NCI-H2029 treated with DMSO at 0.1 percent for 48 hours (cell line): ENCODE measurements around the gene TMCC1.
"Not testable (repeated sequence)": the region's sequence is repeated elsewhere in the genome, so short reads cannot be mapped to it uniquely, and the experiment has no call there.

Experiments
- DNase-seq: peaks from one replicate; lab custom pipeline; 2025; lab: John Stamatoyannopoulos, UW

Gene TMCC1

DNA sequence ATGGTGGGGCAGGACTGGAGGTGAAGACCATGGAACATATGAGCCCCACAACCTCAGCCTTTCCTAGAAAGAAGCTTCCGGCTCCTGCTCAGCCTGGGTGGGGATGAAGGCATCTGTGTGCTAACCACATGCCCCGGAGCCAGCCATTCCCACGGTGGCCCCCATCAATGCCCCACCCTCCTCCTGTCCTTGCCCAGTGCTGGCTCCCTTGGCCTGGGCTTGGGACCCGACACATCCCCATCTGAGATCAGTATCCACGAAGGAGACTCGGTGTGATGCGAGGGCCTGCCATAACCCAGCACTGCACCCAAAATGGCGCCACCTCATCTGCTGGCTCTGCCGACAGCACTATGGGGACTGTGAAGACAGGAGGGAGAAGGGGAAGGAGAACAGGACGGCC, 270.6 kb downstream of the TMCC1 start:
- DNase-seq: no peak

DNA sequence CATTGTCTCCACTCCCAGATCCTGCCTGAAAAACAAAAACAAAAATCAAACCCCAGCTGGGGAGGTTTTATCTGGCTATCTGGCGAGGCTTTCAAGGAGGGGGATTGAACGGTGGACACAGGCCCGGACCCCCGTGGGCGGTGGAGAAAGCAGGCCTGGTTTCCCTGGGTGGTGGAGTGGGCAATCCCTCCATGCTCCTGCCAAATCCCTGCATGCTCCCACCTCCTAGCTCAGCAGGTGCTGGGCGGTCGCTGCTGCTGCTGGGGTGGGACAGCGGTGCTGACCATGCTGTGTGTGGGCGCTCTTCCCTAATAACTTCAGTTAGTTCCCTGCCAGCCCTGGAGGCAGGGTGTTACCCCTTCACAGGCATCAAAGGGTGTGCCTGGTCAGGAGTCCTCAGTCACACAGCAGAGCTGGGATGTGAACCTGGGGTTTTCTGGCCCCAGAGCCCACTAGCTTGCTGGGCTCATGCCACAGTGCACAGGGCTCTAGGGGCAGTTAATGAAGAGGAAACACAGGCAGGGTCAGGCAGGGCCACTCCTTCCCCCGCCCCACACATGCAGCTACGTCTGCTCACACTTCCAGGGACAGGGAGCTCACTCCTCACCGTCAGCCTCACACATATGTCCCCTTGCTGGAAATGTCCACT, 271.2 kb downstream of the TMCC1 start:
- no peak for DNase-seq

DNA sequence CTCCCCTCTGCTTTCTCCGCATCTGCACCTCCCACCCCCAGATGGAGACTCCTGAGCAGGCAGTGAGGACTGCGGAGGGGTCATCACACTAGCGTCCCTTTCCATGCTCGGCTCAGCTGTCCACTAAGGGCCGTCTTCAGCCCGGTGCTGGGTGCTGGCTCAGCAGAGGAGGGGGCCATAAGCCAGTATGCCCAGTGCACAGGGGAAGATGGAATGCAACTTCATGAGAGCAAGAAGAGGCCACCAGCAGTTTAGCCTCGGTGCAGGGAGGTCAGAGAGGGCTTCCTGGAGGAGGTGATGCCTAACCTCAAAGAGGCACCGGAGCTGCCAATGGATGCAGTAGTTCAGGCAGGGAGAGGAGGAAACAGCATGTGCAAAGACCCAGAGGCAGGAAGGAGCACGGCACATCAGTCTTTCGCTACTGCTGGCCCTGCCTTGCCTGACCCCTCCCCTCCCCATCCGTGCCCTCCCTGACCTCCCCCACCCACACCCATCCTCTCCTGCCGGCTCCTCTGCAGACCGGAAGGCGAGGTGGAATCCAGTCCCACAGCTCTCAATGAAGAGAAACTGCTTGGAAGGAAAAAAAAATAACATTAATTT, 271.8 kb downstream of the TMCC1 start:
- no peak for DNase-seq

- DNase-seq: no peak
Measured at GRCh38 chr3:129620828-129621559, 272.5 kb downstream of the TMCC1 start.

- no peak for DNase-seq
Measured at GRCh38 chr3:129619726-129620162, 273.8 kb downstream of the TMCC1 start.

DNA sequence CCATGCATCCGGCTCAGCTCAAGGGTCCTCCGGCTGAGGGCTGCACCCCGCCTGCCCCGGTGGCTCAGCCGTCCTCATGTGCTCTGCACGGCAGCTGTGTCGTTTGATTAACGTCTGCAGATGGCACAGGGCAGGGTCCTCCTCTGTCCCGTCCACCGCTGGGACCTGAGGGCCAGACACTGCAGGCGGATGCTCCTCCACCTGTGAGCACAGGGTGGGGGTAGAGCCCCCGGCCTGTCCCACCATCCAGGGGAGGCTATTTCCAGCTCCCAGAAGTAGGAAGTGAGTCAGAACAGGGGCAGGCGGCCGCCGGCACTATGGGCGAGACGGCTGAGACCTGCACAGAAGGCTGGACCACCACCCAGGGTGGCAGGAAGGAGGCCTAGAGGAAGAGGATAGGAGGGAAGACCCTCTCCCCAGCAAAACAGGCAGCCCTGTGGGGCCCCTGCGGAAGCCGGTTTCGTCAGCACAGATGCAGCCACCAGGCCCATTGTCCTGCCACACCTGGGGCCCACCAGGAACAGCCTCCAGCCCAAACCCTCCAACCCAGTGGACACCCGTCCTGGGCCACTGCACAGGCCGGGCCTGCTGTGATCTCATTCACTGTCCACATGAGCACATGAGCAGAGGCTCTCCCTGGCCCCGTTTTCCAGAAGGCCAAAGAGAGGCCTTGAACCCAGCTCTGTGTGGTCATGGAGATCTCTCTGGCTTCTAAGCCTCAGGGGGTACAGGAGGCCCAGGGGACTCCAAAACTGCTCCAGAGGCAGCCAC, 274.4 kb downstream of the TMCC1 start:
- DNase-seq: no peak

DNA sequence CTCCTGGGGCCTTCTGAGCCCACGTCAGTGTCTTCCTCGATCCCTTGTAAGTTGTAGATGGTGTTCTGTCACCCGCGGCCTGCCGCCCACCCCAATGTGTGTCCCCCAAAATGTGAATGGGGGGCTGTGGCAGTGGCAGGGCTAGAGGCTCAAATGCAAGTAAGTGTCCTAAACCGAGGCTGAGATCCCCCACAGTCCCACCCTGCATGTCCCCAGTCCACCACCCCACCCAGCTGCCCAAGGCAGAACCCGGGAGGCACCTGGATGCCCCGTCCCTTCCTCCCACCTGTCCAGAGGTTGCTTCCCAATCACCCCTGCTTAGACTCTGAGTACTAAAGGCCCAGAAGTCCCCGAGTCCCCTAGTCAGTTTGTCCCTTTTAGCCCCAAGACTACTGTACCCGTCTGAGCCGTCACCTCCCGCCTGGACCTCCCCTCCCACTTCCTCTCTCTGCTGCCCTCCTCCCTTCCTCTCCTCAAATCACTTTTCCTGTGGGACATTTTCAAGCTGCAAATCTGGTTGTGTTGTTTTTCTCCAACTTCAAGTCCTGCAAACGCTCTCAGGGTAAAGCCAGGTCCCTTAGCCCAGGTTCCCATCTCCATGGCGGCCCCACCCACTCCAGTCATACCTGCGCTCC, 275.2 kb downstream of the TMCC1 start:
- no peak for DNase-seq

DNA sequence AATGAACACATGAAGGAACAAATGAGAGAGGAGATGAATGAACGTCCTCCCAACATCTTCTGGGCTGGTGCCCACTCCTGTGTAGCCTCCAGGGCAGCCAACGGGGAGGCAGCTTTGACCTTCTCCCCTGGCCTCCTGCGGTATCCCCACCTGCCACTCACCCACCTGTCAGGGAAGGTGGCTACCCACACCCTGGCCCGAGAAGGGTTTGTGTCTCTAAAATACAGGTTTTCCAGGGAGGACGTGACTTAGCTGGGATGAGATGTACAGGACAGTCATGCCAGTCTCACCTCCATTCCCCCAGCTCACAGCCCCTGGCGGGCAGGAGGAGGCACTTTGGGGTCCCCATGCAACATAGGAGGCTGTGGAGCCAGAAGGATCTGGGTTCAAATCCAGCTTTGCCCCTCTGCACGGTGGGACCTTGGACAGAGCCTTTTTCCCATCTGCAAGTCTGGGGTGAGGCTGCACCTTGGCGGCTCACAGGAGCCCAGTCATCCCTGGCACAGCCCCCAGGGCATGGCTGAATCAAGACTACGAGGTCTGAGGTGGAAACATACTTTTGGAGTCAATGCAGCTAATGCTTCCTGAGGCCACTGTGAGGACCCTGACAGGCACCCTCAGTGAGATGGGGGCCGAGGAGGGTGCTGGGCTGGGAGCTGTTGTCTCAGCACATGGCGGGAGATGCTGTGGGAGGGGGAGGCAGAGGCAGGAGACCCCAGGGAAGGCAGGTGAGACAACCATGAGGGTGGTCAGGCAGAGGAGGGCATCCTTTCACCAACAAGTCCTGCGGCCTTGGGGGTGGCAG, 275.9 kb downstream of the TMCC1 start:
- no peak for DNase-seq

DNA sequence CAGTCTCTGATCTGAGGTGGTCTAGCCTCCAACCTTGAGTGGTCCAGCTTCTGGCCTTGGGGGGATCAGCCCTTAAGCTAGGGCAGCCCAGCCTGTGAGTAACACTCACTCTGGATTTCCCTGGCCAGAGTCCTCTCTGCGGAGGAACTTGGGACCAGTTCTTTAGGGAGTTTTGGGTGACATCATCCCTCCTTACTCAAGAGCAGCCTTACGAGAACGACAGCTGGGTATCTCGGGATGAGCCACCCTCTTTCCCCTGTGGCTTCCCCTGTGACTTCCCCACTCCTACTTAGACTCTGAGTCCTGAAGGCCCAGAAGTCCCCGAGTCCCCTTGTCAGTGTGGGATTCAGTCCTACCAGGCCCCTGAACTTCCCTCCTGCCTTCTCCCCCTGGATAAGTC, 276.8 kb downstream of the TMCC1 start:
- DNase-seq: no peak

GRCh38 chr3:129616291-129616690, 277.2 kb downstream of the TMCC1 start:
- DNase-seq: no peak

- no peak for DNase-seq
Measured at GRCh38 chr3:129615751-129616281, 277.7 kb downstream of the TMCC1 start.

GRCh38 chr3:129614927-129615363, 278.6 kb downstream of the TMCC1 start:
- no peak for DNase-seq

DNA sequence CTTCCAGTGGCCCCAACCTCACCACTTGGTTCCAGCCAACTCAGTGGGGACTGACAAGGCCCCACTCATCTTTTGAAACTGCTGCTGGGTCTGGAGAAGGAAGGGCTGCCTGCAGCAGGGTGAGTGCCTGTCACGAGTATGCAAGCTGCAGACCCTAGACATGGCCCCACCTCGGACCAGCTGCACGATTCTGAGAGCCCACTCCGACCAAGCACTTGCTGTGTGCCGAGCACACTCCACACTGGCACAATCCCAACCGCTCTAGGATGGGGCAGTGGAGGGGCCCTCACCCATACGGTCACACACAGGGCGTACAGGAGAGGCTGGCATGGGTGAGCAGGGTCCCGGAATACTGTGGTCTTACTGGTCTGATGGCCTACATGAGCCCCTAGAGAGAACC, 279.1 kb downstream of the TMCC1 start:
- no peak for DNase-seq

- no peak for DNase-seq
Measured at GRCh38 chr3:129613367-129613740, 280.2 kb downstream of the TMCC1 start.

DNA sequence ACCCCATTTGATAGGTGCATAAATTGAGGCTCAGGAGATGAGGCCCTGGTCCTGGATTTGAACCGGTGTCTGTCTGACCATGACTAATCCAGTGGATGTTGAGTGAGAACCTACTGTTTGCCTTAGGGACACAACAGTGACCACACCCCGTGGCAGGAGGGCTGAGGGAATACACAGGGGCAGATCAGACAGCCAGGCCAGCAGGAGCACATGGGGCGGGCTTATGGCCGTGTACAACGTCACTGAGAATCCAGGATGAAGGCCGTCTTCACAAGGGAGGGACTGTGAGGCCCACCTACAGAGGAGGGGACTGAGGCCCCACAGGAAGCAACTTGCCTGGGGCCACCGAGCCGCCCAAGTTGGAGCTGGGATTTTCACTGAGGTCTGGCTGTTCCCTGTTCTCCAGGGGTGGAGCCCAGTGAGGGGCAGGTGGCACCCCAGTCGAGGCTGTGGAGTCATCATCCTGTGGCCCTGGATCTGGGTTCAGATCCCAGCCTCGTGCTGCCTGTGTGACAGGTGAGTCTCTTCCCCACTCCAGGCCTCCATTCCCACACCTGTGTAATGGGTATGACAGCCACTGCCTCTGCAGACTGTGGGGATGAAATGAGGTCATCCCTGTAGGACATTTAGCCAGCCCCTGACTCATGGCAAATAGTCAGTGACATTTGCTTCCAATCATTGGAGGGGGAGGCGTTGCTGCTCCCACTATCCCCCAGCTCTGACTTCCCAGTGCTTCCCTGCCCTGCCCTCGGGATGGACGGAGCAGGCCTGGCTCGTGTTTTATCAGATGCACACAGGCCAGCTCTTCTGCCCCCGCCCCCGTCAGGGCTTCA, 280.8 kb downstream of the TMCC1 start:
- DNase-seq: no peak

- DNase-seq: no peak
Measured at GRCh38 chr3:129611812-129612533, 281.5 kb downstream of the TMCC1 start.

DNA sequence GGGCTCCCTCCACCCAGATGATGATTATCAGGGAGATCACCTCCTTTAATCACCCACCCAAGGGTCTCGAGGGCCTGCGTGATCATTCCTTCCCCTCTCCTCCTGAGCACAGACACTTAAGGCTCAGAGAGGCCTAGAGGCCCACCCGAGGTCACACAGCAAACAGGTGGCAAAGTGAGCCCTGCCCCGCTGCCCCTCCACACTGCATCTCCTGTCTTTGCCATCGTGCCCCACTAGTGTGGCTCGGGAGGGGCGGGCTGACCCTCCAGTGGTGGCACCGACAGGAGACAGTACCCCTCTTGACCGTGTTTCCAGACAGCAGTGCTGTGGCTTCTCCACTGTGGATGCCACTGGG, 282.1 kb downstream of the TMCC1 start:
- DNase-seq: no peak

DNA sequence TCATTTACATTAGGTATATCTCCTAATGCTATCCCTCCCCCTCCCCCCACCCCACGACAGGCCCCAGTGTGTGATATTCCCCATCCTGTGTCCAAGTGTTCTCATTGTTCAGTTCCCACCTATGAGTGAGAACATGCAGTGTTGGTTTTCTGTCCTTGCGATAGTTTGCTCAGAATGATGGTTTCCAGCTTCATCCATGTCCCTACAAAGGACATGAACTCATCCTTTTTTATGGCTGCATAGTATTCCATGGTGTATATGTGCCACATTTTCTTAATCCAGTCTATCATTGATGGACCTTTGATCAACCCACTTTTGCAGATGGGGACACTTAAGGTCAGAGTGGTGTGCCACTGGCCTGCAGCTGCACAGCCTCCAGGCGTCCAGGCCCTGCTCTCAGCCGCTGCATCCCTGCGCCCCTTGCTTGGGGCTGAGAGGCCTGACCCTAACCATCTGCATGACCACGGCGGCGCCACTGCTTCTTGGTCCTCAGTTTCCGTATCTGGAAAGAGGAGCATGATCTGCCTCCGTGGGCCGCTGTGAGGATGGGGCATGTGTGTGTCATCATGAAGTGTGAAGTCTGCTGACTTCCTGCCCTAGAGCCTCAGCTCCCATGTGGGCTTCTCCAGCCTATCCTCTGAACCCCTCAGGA, 282.6 kb downstream of the TMCC1 start:
- not testable (repeated sequence) for DNase-seq

- DNase-seq: no peak
Measured at GRCh38 chr3:129610276-129610675, 283.2 kb downstream of the TMCC1 start.
